GM12865 (cell line): Measurements from ENCODE around the gene AAMP.
A peak's percentile ranks its signal among the peaks of the same experiment; 100 is the strongest.

Experiments used
- DNase-seq: peaks from one replicate; pipeline ENCODE4 v3.0.0; 2010; ENCODE audit warnings: low read depth
- H3K4me3 ChIP-seq: 2 replicates; pipeline ENCODE4 v1.5.1; 2011; ENCODE audit warnings: mild to moderate bottlenecking, low read depth, low read length, control low read depth
- CTCF ChIP-seq: IDR thresholded peaks from 2 replicates; pipeline ENCODE4 v1.5.1; 2011; ENCODE audit warnings: low read length, control low read depth, low read depth, inconsistent platforms; ENCODE audit not compliant: insufficient read depth; ENCODE audit errors: missing control alignments

Gene AAMP

GRCh38 chr2:218230882-218231281, 39.1 kb downstream of the AAMP start:
- peak; percentile 15 for TF ChIP-seq CTCF
- peak; percentile 56 for DNase-seq
- H3K4me3 ChIP-seq: no peak overlapping the region

GRCh38 chr2:218229851-218230250, 40.1 kb downstream of the AAMP start:
- DNase-seq: peak; percentile 38
- TF ChIP-seq CTCF: no peak
- H3K4me3 ChIP-seq: peak overlapping the region; percentile 19; the same call in 1 of the 2 replicates

GRCh38 chr2:218229239-218229638, 40.7 kb downstream of the AAMP start:
- H3K4me3 ChIP-seq: peak overlapping the region; percentile 20; the same call in 1 of the 2 replicates
- no peak for TF ChIP-seq CTCF
- DNase-seq: peak; percentile 88

GRCh38 chr2:218228366-218229090, 41.4 kb downstream of the AAMP start:
- peak overlapping the region; percentile 20; the same call in 1 of the 2 replicates for H3K4me3 ChIP-seq
- no peak for DNase-seq
- no peak for TF ChIP-seq CTCF

- TF ChIP-seq CTCF: no peak
- no peak for DNase-seq
- no peak overlapping the region for H3K4me3 ChIP-seq
Measured at GRCh38 chr2:218226903-218227302, 43.0 kb downstream of the AAMP start.

GRCh38 chr2:218224186-218224585, 45.8 kb downstream of the AAMP start:
- no peak for TF ChIP-seq CTCF
- no peak for DNase-seq
- H3K4me3 ChIP-seq: no peak overlapping the region

- DNase-seq: no peak
- TF ChIP-seq CTCF: no peak
- no peak overlapping the region for H3K4me3 ChIP-seq
Measured at GRCh38 chr2:218223046-218223445, 46.9 kb downstream of the AAMP start.
